Smooth muscle cell (in vitro differentiated cells): ENCODE measurements around the gene ZSWIM3. TPM values are rescaled to one million over a fixed set of nuclear protein-coding genes. Genes with fewer than 3 reads are reported as not detected.

Experiments
- DNase-seq: peaks from one replicate; lab custom pipeline; 2025; ENCODE audit not compliant: unreplicated experiment; lab: John Stamatoyannopoulos, UW
- H2AFZ ChIP-seq: fragments of 200-600 bp; sonication (generic); 2 replicates; pipeline ENCODE4 v1.6.0; 2016; ENCODE audit warnings: antibody characterized with exemption, low read depth, mild to moderate bottlenecking
- H3F3A ChIP-seq: fragments of 200-600 bp; sonication (generic); 2 replicates; pipeline ENCODE4 v1.6.0; 2017; ENCODE audit warnings: antibody characterized with exemption, low read depth
- H3K27ac ChIP-seq: fragments of 200-600 bp; sonication (generic); 2 replicates; pipeline ENCODE4 v1.5.1; 2016; ENCODE audit warnings: low read depth, mild to moderate bottlenecking
- H3K27me3 ChIP-seq: fragments of 200-600 bp; sonication (generic); 2 replicates; pipeline ENCODE4 v1.6.1; 2016; ENCODE audit warnings: low read depth, mild to moderate bottlenecking
- H3K36me3 ChIP-seq: fragments of 200-600 bp; sonication (generic); 2 replicates; pipeline ENCODE4 v1.5.1; 2016; ENCODE audit warnings: low read depth
- H3K4me1 ChIP-seq: fragments of 200-600 bp; sonication (generic); 2 replicates; pipeline ENCODE4 v1.5.1; 2016; ENCODE audit warnings: low read depth
- H3K4me2 ChIP-seq: fragments of 200-600 bp; sonication (generic); 2 replicates; pipeline ENCODE4 v1.6.0; 2016; ENCODE audit warnings: mild to moderate bottlenecking
- H3K4me3 ChIP-seq: fragments of 200-600 bp; sonication (generic); 2 replicates; pipeline ENCODE4 v1.5.1; 2016; ENCODE audit warnings: mild to moderate bottlenecking
- H3K79me2 ChIP-seq: fragments of 200-600 bp; sonication (generic); 2 replicates; pipeline ENCODE4 v1.6.0; 2016; ENCODE audit warnings: low read depth, mild to moderate bottlenecking
- H3K9ac ChIP-seq: fragments of 200-600 bp; sonication (generic); 2 replicates; pipeline ENCODE4 v1.6.0; 2016; ENCODE audit warnings: low read depth
- H3K9me3 ChIP-seq: fragments of 200-600 bp; sonication (generic); replicated peaks from 2 replicates; pipeline ENCODE4 v1.5.1; 2016; ENCODE audit warnings: low read depth
- H4K20me1 ChIP-seq: fragments of 200-600 bp; sonication (generic); 2 replicates; pipeline ENCODE4 v1.6.0; 2016; ENCODE audit warnings: low read depth
- CTCF ChIP-seq: fragments of 200-600 bp; sonication (generic); IDR thresholded peaks from 2 replicates; pipeline ENCODE4 v1.5.1; 2017; ENCODE audit warnings: borderline replicate concordance, mild to moderate bottlenecking, antibody characterized with exemption; ENCODE audit not compliant: insufficient read depth, poor library complexity, severe bottlenecking
- WGBS: methylation state at CpG from one replicate; pipeline ENCODE4 v1.1.7; 2016; ENCODE audit warnings: low lambda C conversion rate; 5-methylcytosine and 5-hydroxymethylcytosine counted together
- polyA plus RNA-seq: library from polyadenylated mRNA; unstranded; fragments of >200 nt; fragmentation: Nextera tagmentation; extraction: Ambion mirVana; gene quantifications from 2 replicates; pipeline ENCODE4 v1.2.1, GENCODE V29; 2016
- total RNA-seq: library from RNA; depleted of rRNA; stranded (reverse); fragments of >200 nt; gene quantifications from 2 replicates; pipeline ENCODE4 v1.2.3, GENCODE V29; 2014

Gene ZSWIM3
- total and polyA plus RNA-seq, 2 experiments from 2014 or later, result 1.4 to 4.9 TPM

- DNase-seq, result no peak
- WGBS, result 93% methylated on average over 14 of the region's 14 CpGs
- H3K27ac ChIP-seq, result no peak overlapping the region
- H2AFZ ChIP-seq, result no peak overlapping the region
- H3K27me3 ChIP-seq, result no peaks in the 10 kb centered on the region
- H3K4me1 ChIP-seq, result peaks cover 5% of the 10 kb centered on the region
- H3K79me2 ChIP-seq, result no peaks in the 10 kb centered on the region
- no peaks in the 10 kb centered on the region for H3K9me3 ChIP-seq
- peak overlapping the region; percentile 99 for H3K4me2 ChIP-seq
- H3K4me3 ChIP-seq, result peak overlapping the region; percentile 88
- peaks cover 11% of the 10 kb centered on the region for H3F3A ChIP-seq
- H3K36me3 ChIP-seq, result no peaks in the 10 kb centered on the region
- H4K20me1 ChIP-seq, result peaks cover 6% of the 10 kb centered on the region
- H3K9ac ChIP-seq, result no peak overlapping the region
- TF ChIP-seq CTCF, result no peak
Observed at GRCh38 chr20:45834797-45835161, 22.6 kb upstream of the ZSWIM3 start.

- Histone ChIP-seq H3K9ac (no peak overlapping the region), H3K4me1 (peaks cover 5% of the 10 kb centered on the region), H3K9me3 (no peaks in the 10 kb centered on the region), H4K20me1 (peaks cover 7% of the 10 kb centered on the region), H3F3A (peaks cover 11% of the 10 kb centered on the region), H3K36me3 (no peaks in the 10 kb centered on the region), H3K4me3 (no peak overlapping the region), H3K27ac (peak overlapping the region; percentile 5), H3K79me2 (no peaks in the 10 kb centered on the region), H2AFZ (no peak overlapping the region), H3K27me3 (no peaks in the 10 kb centered on the region), H3K4me2 (peak overlapping the region; percentile 99)
- TF ChIP-seq CTCF, result no peak
- DNase-seq, result no peak
- WGBS, result 90% methylated on average over 3 of the region's 3 CpGs
Observed at GRCh38 chr20:45835329-45835765, 22.1 kb upstream of the ZSWIM3 start.

- H2AFZ ChIP-seq, result no peak overlapping the region
- no peaks in the 10 kb centered on the region for H3K27me3 ChIP-seq
- no peak overlapping the region for H3K9ac ChIP-seq
- H4K20me1 ChIP-seq, result peaks cover 7% of the 10 kb centered on the region
- no peaks in the 10 kb centered on the region for H3K9me3 ChIP-seq
- peaks cover 11% of the 10 kb centered on the region for H3F3A ChIP-seq
- H3K36me3 ChIP-seq, result no peaks in the 10 kb centered on the region
- H3K27ac ChIP-seq, result peak overlapping the region; percentile 5
- no peaks in the 10 kb centered on the region for H3K79me2 ChIP-seq
- TF ChIP-seq CTCF, result no peak
- no peak overlapping the region for H3K4me3 ChIP-seq
- H3K4me1 ChIP-seq, result peaks cover 5% of the 10 kb centered on the region
- no peak for DNase-seq
- peak overlapping the region; percentile 99 for H3K4me2 ChIP-seq
- WGBS, result 83% methylated on average over 5 of the region's 5 CpGs
Observed at GRCh38 chr20:45835825-45836224, 21.6 kb upstream of the ZSWIM3 start.

- Histone ChIP-seq H3K4me1 (peaks cover 5% of the 10 kb centered on the region), H3K36me3 (no peaks in the 10 kb centered on the region), H3K9ac (no peak overlapping the region), H3K4me2 (no peak overlapping the region), H3K27me3 (no peaks in the 10 kb centered on the region), H3F3A (peaks cover 11% of the 10 kb centered on the region), H3K27ac (no peak overlapping the region), H3K79me2 (no peaks in the 10 kb centered on the region), H3K4me3 (no peak overlapping the region), H3K9me3 (no peaks in the 10 kb centered on the region), H2AFZ (no peak overlapping the region), H4K20me1 (peaks cover 7% of the 10 kb centered on the region)
- no peak for TF ChIP-seq CTCF
- no peak for DNase-seq
- 10% methylated on average over 1 of the region's 1 CpG for WGBS
Observed at GRCh38 chr20:45836841-45837240, 20.6 kb upstream of the ZSWIM3 start.
